Mesenchymal stem cell (in vitro differentiated cells and primary cell): Measurements from ENCODE around the gene GSTM5. TPM values are rescaled to one million over a fixed set of nuclear protein-coding genes. Genes with fewer than 3 reads are reported as not detected.
"Not testable (repeated sequence)": the region's sequence is repeated elsewhere in the genome, so short reads cannot be mapped to it uniquely, and the experiment has no call there.

Experiments
- DNase-seq: peaks from one replicate; pipeline ENCODE4 v3.0.0-alpha.2; 2013
- H2AFZ ChIP-seq: one replicate; pipeline ENCODE4 v1.6.1; 2013; ENCODE audit warnings: low read depth, mild to moderate bottlenecking, control low read depth, inconsistent platforms, low read length, moderate library complexity
- H2AK5ac ChIP-seq: 2 replicates; pipeline ENCODE4 v1.6.1; 2013; ENCODE audit warnings: low read length, moderate library complexity, mild to moderate bottlenecking, inconsistent platforms; ENCODE audit not compliant: severe bottlenecking
- H2BK120ac ChIP-seq: one replicate; pipeline ENCODE4 v1.6.1; 2013; ENCODE audit warnings: low read depth, mild to moderate bottlenecking, inconsistent platforms, low read length, moderate library complexity
- H2BK12ac ChIP-seq, 2 experiments: one replicate each; pipeline ENCODE4 v1.6.1; 2013; ENCODE audit warnings: inconsistent platforms in 2 of 2, low read length in 2 of 2, mild to moderate bottlenecking in 2 of 2, moderate library complexity in 2 of 2, control low read depth in 1 of 2
- H2BK15ac ChIP-seq: one replicate; pipeline ENCODE4 v1.6.1; 2013; ENCODE audit warnings: mild to moderate bottlenecking, low read depth, inconsistent platforms; ENCODE audit not compliant: poor library complexity, severe bottlenecking
- H2BK5ac ChIP-seq: 2 replicates; pipeline ENCODE4 v1.6.1; 2013; ENCODE audit warnings: low read depth, mild to moderate bottlenecking, low read length, control low read depth, inconsistent platforms; ENCODE audit not compliant: poor library complexity, severe bottlenecking
- H3K14ac ChIP-seq, 2 experiments: one replicate each; pipeline ENCODE4 v1.6.1; 2013; ENCODE audit warnings: inconsistent platforms in 2 of 2, low read length in 2 of 2, control low read depth in 1 of 2, mild to moderate bottlenecking in 1 of 2, moderate library complexity in 1 of 2
- H3K18ac ChIP-seq, 2 experiments: one replicate each; pipeline ENCODE4 v1.6.1; 2013; ENCODE audit warnings: inconsistent platforms in 2 of 2, low read length in 2 of 2, control low read depth in 1 of 2, low read depth in 1 of 2, mild to moderate bottlenecking in 1 of 2
- H3K23ac ChIP-seq, 2 experiments: one replicate each; pipeline ENCODE4 v1.6.1; 2013; ENCODE audit warnings: inconsistent platforms in 2 of 2, low read length in 2 of 2, mild to moderate bottlenecking in 2 of 2, moderate library complexity in 2 of 2, control low read depth in 1 of 2
- H3K27ac ChIP-seq: 2 replicates; pipeline ENCODE4 v1.5.1; 2013; ENCODE audit warnings: mild to moderate bottlenecking, moderate library complexity, low read length, control low read depth, inconsistent platforms; ENCODE audit not compliant: poor library complexity, severe bottlenecking
- H3K27me3 ChIP-seq, 2 experiments: 2 replicates each; pipeline versions ENCODE4 v1.6.1 to v1.7.0; 2013; ENCODE audit warnings: low read length in 2 of 2, mild to moderate bottlenecking in 2 of 2, moderate library complexity in 2 of 2, control low read depth in 1 of 2, inconsistent platforms in 1 of 2; ENCODE audit not compliant: control insufficient read depth in 1 of 2, insufficient read depth in 1 of 2
- H3K36me3 ChIP-seq, 2 experiments: 2 replicates each; pipeline versions ENCODE4 v1.6.1 to v1.7.0; 2013; ENCODE audit warnings: low read length in 2 of 2, control low read depth in 1 of 2, inconsistent platforms in 1 of 2, low read depth in 1 of 2, mild to moderate bottlenecking in 1 of 2; ENCODE audit not compliant: insufficient read depth in 2 of 2, control insufficient read depth in 1 of 2
- H3K4ac ChIP-seq, 2 experiments: one replicate each; pipeline ENCODE4 v1.6.1; 2013; ENCODE audit warnings: inconsistent platforms in 2 of 2, low read length in 2 of 2, mild to moderate bottlenecking in 2 of 2, moderate library complexity in 2 of 2, control low read depth in 1 of 2, low read depth in 1 of 2
- H3K4me1 ChIP-seq: 2 replicates; pipeline ENCODE4 v1.6.1; 2013; ENCODE audit warnings: low read depth, low read length, control low read depth; ENCODE audit not compliant: control insufficient read depth, insufficient read depth
- H3K4me2 ChIP-seq: 2 replicates; pipeline ENCODE4 v1.6.1; 2013; ENCODE audit warnings: low read length, mild to moderate bottlenecking, inconsistent platforms; ENCODE audit not compliant: poor library complexity, severe bottlenecking
- H3K4me3 ChIP-seq, 2 experiments: 2 replicates each; pipeline versions ENCODE4 v1.5.1 to v1.7.0; 2013; ENCODE audit warnings: low read length in 2 of 2, mild to moderate bottlenecking in 2 of 2, control low read depth in 1 of 2, low read depth in 1 of 2; ENCODE audit not compliant: insufficient read depth in 1 of 2
- H3K79me1 ChIP-seq: replicated peaks from 2 replicates; pipeline ENCODE4 v1.6.1; 2013; ENCODE audit warnings: mild to moderate bottlenecking, control low read depth, low read length, inconsistent platforms; ENCODE audit not compliant: poor library complexity, severe bottlenecking
- H3K9ac ChIP-seq: 2 replicates; pipeline ENCODE4 v1.7.0; 2013; ENCODE audit warnings: mild to moderate bottlenecking, low read length, moderate library complexity
- H3K9me3 ChIP-seq: 2 replicates; pipeline ENCODE4 v1.7.0; 2013; ENCODE audit warnings: mild to moderate bottlenecking, low read length; ENCODE audit not compliant: control insufficient read depth
- H4K8ac ChIP-seq: one replicate; pipeline ENCODE4 v1.6.1; 2013; ENCODE audit warnings: inconsistent platforms, mild to moderate bottlenecking, low read length, moderate library complexity
- H4K91ac ChIP-seq: one replicate; pipeline ENCODE4 v1.6.1; 2013; ENCODE audit warnings: mild to moderate bottlenecking, low read length, inconsistent platforms
- WGBS: methylation state at CpG from one replicate; pipeline ENCODE4 v1.1.7; 2013; ENCODE audit warnings: mixed read lengths; 5-methylcytosine and 5-hydroxymethylcytosine counted together
- polyA plus RNA-seq, 2 experiments: library from polyadenylated mRNA; stranded (reverse); fragments of 200-250 nt; gene quantifications; one replicate each; pipeline ENCODE4 v1.2.3, GENCODE V29; 2013

Gene GSTM5
- not detected for polyA plus RNA-seq (2013, experiment 1 of 2)
- polyA plus RNA-seq (2013, experiment 2 of 2) = not detected

DNA sequence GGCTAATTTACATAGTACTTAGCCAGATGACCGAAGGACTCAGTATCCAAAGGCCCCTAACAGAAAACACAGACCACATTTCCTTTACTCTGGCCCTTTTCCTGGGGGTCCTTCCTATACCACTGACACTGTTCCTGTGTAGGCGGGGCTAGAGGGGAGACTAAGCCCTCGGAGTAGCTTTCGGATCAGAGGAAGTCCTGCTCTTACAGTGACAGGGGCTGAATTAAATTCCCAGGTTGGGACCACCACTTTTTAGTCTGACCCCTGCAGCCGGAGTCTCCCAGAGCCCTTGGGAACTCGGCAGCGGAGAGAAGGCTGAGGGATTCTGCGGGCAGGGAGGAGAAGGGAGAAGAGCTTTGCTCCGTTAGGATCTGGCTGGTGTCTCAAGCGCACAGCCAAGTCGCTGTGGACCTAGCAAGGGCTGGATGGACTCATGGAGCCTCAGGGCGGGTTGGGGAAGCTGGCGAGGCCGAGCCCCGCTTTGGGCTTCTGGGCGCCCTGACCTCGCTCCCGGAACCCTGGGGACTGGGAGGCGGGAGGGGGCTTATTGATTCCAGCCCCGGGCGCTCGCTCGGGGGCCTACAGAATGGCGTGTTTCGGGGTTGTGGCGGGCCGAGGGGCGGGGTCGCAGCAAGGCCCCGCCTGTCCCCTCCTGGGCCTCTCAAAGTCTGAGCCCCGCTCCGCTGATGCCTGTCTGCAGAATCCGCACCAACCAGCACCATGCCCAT lies at the start of gene GSTM5:
Gene GSTM5 (plus strand): TSS at position 659 of the 728 bp plus-strand sequence. CDS start 62 bp downstream, at position 721.
- H2BK12ac ChIP-seq, H3K9me3 ChIP-seq, H2BK5ac ChIP-seq, H2BK120ac ChIP-seq, H3K14ac ChIP-seq, H3K27me3 ChIP-seq, H3K79me1 ChIP-seq, H2BK15ac ChIP-seq, H3K27ac ChIP-seq, H3K4me2 ChIP-seq, H3K36me3 ChIP-seq, H3K4ac ChIP-seq, H2AFZ ChIP-seq, DNase-seq, H4K91ac ChIP-seq, H2AK5ac ChIP-seq, H3K23ac ChIP-seq, H3K4me1 ChIP-seq: not testable (repeated sequence)
- Histone ChIP-seq H4K8ac (peak within 1 kb of the TSS; percentile 87), H3K9ac (peak within 1 kb of the TSS; percentile 70), H3K18ac (peak within 1 kb of the TSS in 1 of 2 experiments; percentile 12), H3K4me3 (peak within 1 kb of the TSS in 1 of 2 experiments; percentile 69)
- WGBS = 89% methylated on average over 30 of the region's 33 CpGs

DNA sequence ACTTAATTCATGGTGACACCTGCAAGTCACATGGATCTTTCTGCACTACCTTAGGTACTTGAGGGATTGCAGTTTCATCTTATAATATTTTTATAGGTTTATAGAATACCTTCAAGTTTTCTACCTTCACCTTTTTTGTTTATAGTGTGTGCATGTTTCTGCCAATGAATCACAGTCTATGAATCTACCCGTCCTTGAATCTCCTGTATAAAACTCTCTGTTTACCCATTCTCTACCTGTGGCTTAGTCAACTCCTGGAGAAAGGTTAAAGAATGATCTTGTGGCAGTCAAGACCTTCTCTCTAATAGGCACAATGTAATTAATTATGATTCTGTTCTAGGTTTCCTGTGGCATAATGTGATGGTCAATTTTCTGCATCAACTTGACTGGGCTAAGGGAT lies 47.4 kb upstream of the GSTM5 start:
- no peak overlapping the region for H4K91ac ChIP-seq

DNA sequence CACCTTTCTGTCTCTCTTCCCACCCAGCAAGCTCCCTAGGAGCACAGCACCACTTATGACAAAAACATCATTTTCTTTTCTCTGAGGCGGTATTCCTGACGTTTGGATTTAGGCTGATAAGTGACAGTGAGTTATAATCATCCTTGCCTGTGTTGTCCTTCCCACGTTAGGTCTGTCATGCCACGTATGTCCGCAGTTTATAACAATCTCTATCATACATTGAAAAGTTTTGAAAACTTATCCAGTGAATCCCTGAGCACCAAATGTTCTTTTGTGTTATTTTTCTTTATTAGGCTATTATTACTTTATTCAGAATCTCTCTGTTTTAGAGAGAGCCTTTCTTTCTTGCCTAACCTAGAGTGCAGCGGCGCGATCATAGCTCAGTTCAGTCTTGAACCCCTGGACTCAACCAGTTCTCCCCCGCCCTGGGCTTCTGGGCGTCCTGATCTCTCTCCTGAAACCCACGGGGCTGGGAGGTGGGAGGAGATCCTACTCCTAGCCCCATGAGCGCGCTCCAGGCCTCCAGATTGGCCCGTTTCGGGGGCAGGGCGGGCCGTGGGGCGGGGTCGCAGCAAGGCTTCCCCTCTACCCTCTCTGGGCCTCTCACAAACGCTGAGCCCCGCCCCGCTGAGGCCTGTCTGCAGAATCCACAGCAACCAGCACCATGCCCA lies 44.5 kb upstream of the GSTM5 start, which contains the start of gene GSTM2:
Gene GSTM2 (plus strand): TSS at position 606 of the 671 bp plus-strand sequence. CDS start 59 bp downstream, at position 665.
- peak within 1 kb of the TSS; percentile 50 for H4K91ac ChIP-seq
- H4K8ac ChIP-seq = peak within 1 kb of the TSS; percentile 60
- H2AK5ac ChIP-seq = no peak within 1 kb of the TSS
- H3K4me3 ChIP-seq = peak within 1 kb of the TSS; percentile 63 to 85
- H2BK12ac ChIP-seq = peak within 1 kb of the TSS; percentile 56 to 84
- peaks cover 9% of the 10 kb centered on the region for H3K4me1 ChIP-seq
- H3K4me2 ChIP-seq = peak within 1 kb of the TSS; percentile 73
- H3K27ac ChIP-seq = no peak within 1 kb of the TSS
- peak within 1 kb of the TSS; percentile 17 to 91 for H3K4ac ChIP-seq
- no peaks in the 10 kb centered on the region for H3K9me3 ChIP-seq
- no peak within 1 kb of the TSS for H2BK15ac ChIP-seq
- peak within 1 kb of the TSS; percentile 84 for H3K9ac ChIP-seq
- peaks cover 1% of the 10 kb centered on the region for H3K79me1 ChIP-seq
- 28% methylated on average over 14 of the region's 22 CpGs for WGBS
- H2BK5ac ChIP-seq = no peak within 1 kb of the TSS
- peaks cover 0 to 16% of the 10 kb centered on the region in 2 experiments for H3K36me3 ChIP-seq
- peak within 1 kb of the TSS; percentile 49 for H2BK120ac ChIP-seq
- H2AFZ ChIP-seq = peak within 1 kb of the TSS; percentile 73
- no peak within 1 kb of the TSS for H3K23ac ChIP-seq
- H3K14ac ChIP-seq = no peak within 1 kb of the TSS
- peak within 1 kb of the TSS in 1 of 2 experiments; percentile 80 for H3K18ac ChIP-seq
- peak; percentile 91 for DNase-seq
- H3K27me3 ChIP-seq = no peaks in the 10 kb centered on the region

More for the DNA sequence above, 47.4 kb upstream of the GSTM5 start:
- Histone ChIP-seq H3K4ac (no peak overlapping the region), H3K4me2 (no peak overlapping the region), H2BK15ac (no peak overlapping the region), H3K14ac (no peak overlapping the region), H2BK5ac (no peak overlapping the region), H4K8ac (no peak overlapping the region), H3K9me3 (no peaks in the 10 kb centered on the region), H3K9ac (no peak overlapping the region), H3K27ac (no peak overlapping the region), H2AK5ac (no peak overlapping the region), H3K18ac (no peak overlapping the region), H2BK120ac (no peak overlapping the region), H3K27me3 (no peaks in the 10 kb centered on the region), H3K23ac (no peak overlapping the region), H2BK12ac (no peak overlapping the region), H3K79me1 (no peaks in the 10 kb centered on the region), H3K4me3 (no peak overlapping the region), H3K36me3 (peaks cover 2 to 7% of the 10 kb centered on the region in 2 experiments), H3K4me1 (peaks cover 13% of the 10 kb centered on the region), H2AFZ (no peak overlapping the region)
- no peak for DNase-seq
- WGBS = no CpG with 5 or more reads among the region's 1 CpG
